ENCODE measurements around the gene SLC5A11. TPM values are rescaled to one million over a fixed set of nuclear protein-coding genes. Genes with fewer than 3 reads are reported as not detected.

Gene SLC5A11
- total RNA-seq, 1 experiment from 2014 or later = not detected

- no peak overlapping the region for H3K4me3 Mint-ChIP-seq (ENCODE audit: low read depth, unreplicated experiment)
- DNase-seq = no peak
- peaks cover 33% of the 10 kb centered on the region for H3K36me3 Mint-ChIP-seq (ENCODE audit: insufficient read depth, unreplicated experiment)
- no peaks in the 10 kb centered on the region for H3K4me1 Mint-ChIP-seq (ENCODE audit: low read depth, unreplicated experiment)
- no peaks in the 10 kb centered on the region for H3K27me3 Mint-ChIP-seq (ENCODE audit: unreplicated experiment)
- BruUV-seq (replicated peaks) = no TSS peak
- H3K9me3 Mint-ChIP-seq (ENCODE audit: low read depth, unreplicated experiment) = no peaks in the 10 kb centered on the region
- CTCF ChIA-PET = no interaction called here
- intact Hi-C loops (cut with micrococcal nuclease; ENCODE audit: unreplicated experiment) = no loop called here
- no peak for TF ChIP-seq CTCF (IDR thresholded peaks at IDR 0.05; ENCODE audit: unreplicated experiment)
- no peak overlapping the region for H3K27ac Mint-ChIP-seq (ENCODE audit: unreplicated experiment)
Measured at GRCh38 chr16:24935336-24935735, 89.6 kb downstream of the SLC5A11 start.

- intact Hi-C loops (cut with micrococcal nuclease; ENCODE audit: unreplicated experiment) = no loop called here
- Mint-ChIP-seq H3K4me1 (ENCODE audit: low read depth, unreplicated experiment) (no peaks in the 10 kb centered on the region), H3K27me3 (ENCODE audit: unreplicated experiment) (no peaks in the 10 kb centered on the region), H3K4me3 (ENCODE audit: low read depth, unreplicated experiment) (no peak overlapping the region), H3K27ac (ENCODE audit: unreplicated experiment) (no peak overlapping the region), H3K9me3 (ENCODE audit: low read depth, unreplicated experiment) (no peaks in the 10 kb centered on the region), H3K36me3 (ENCODE audit: insufficient read depth, unreplicated experiment) (peaks cover 25% of the 10 kb centered on the region)
- BruUV-seq (replicated peaks) = no TSS peak
- no peak for TF ChIP-seq CTCF (IDR thresholded peaks at IDR 0.05; ENCODE audit: unreplicated experiment)
- no peak for DNase-seq
- CTCF ChIA-PET = no interaction called here
Measured at GRCh38 chr16:24936151-24936550, 90.4 kb downstream of the SLC5A11 start.

GRCh38 chr16:24939224-24939623, 93.5 kb downstream of the SLC5A11 start:
- DNase-seq = no peak
- BruUV-seq (replicated peaks) = no TSS peak
- no peak overlapping the region for H3K27ac Mint-ChIP-seq (ENCODE audit: unreplicated experiment)
- no peak overlapping the region for H3K4me3 Mint-ChIP-seq (ENCODE audit: low read depth, unreplicated experiment)
- peaks cover 26% of the 10 kb centered on the region for H3K36me3 Mint-ChIP-seq (ENCODE audit: insufficient read depth, unreplicated experiment)
- CTCF ChIA-PET = interaction anchor here (0.7 kb wide), 1 partner anchor 456 kb away, joined by 4 read pairs; no protein-coding TSS in a partner anchor
- no peaks in the 10 kb centered on the region for H3K9me3 Mint-ChIP-seq (ENCODE audit: low read depth, unreplicated experiment)
- intact Hi-C loops (cut with micrococcal nuclease; ENCODE audit: unreplicated experiment) = no loop called here
- H3K4me1 Mint-ChIP-seq (ENCODE audit: low read depth, unreplicated experiment) = no peaks in the 10 kb centered on the region
- no peaks in the 10 kb centered on the region for H3K27me3 Mint-ChIP-seq (ENCODE audit: unreplicated experiment)
- no peak for TF ChIP-seq CTCF (IDR thresholded peaks at IDR 0.05; ENCODE audit: unreplicated experiment)

GRCh38 chr16:24939738-24940137, 94.0 kb downstream of the SLC5A11 start:
- Mint-ChIP-seq H3K4me3 (ENCODE audit: low read depth, unreplicated experiment) (no peak overlapping the region), H3K27ac (ENCODE audit: unreplicated experiment) (no peak overlapping the region), H3K9me3 (ENCODE audit: low read depth, unreplicated experiment) (no peaks in the 10 kb centered on the region), H3K36me3 (ENCODE audit: insufficient read depth, unreplicated experiment) (peaks cover 26% of the 10 kb centered on the region), H3K27me3 (ENCODE audit: unreplicated experiment) (no peaks in the 10 kb centered on the region), H3K4me1 (ENCODE audit: low read depth, unreplicated experiment) (no peaks in the 10 kb centered on the region)
- intact Hi-C loops (cut with micrococcal nuclease; ENCODE audit: unreplicated experiment) = no loop called here
- TF ChIP-seq CTCF (IDR thresholded peaks at IDR 0.05; ENCODE audit: unreplicated experiment) = no peak
- CTCF ChIA-PET = interaction anchor here (0.5 kb wide), 1 partner anchor 265 kb away, joined by 4 read pairs; no protein-coding TSS in a partner anchor
- BruUV-seq (replicated peaks) = no TSS peak
- DNase-seq = no peak
